Measurements from ENCODE around the gene ADORA2B. TPM values are rescaled to one million over a fixed set of nuclear protein-coding genes. Genes with fewer than 3 reads are reported as not detected.

Gene ADORA2B
- total RNA-seq, 2 donors from 2014 or later = 1.3 to 14.6 TPM

DNA sequence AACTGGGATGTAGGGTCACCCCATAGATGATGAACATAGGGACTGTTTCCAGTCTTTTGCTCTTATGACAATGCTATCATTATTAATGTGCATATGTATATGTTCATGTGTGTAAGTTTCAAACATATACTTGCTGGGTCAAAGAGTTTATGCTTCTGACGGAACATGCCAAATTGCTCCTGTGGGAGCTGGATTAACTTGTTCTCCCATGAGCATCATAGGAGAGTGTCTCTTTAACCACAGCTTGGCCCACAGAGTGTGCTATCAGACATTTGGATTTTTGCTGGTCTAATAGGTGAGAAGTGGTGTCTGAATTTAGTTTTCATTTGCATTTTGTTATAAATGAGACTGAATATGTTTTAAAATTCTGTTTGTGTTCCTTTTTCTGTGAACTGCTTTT, 22.3 kb upstream of the ADORA2B start:
- intact Hi-C loops (cut with DNase I) = no loop called here
- DNase-seq (ENCODE audit: low spot score) = no peak
- H3K9me3 ChIP-seq = no peaks in the 10 kb centered on the region
- no peaks in the 10 kb centered on the region for H3K36me3 ChIP-seq
- H3K27ac ChIP-seq = no peak overlapping the region
- no peak overlapping the region for H3K4me3 ChIP-seq
- 80% methylated on average over 1 of the region's 1 CpG for WGBS
- TF ChIP-seq CTCF (IDR thresholded peaks at IDR 0.05) = no peak
- TF ChIP-seq POLR2A (IDR thresholded peaks at IDR 0.05) = no peak
- TF ChIP-seq POLR2AphosphoS5 (IDR thresholded peaks at IDR 0.05) = no peak
- H3K4me1 ChIP-seq (replicated peaks) = no peaks in the 10 kb centered on the region
- H3K27me3 ChIP-seq (replicated peaks; ENCODE audit: insufficient read depth) = no peaks in the 10 kb centered on the region

GRCh38 chr17:15926039-15926740, 18.7 kb upstream of the ADORA2B start:
- Histone ChIP-seq H3K27me3 (replicated peaks; ENCODE audit: insufficient read depth) (no peaks in the 10 kb centered on the region), H3K4me1 (replicated peaks) (no peaks in the 10 kb centered on the region), H3K27ac (no peak overlapping the region), H3K9me3 (no peaks in the 10 kb centered on the region), H3K36me3 (no peaks in the 10 kb centered on the region), H3K4me3 (no peak overlapping the region)
- intact Hi-C loops (cut with DNase I) = no loop called here
- TF ChIP-seq POLR2AphosphoS5 (IDR thresholded peaks at IDR 0.05) (no peak), POLR2A (IDR thresholded peaks at IDR 0.05) (no peak), CTCF (IDR thresholded peaks at IDR 0.05) (no peak)
- WGBS = 60% methylated on average over 9 of the region's 9 CpGs
- DNase-seq (ENCODE audit: low spot score) = no peak

GRCh38 chr17:15928286-15928785, 16.6 kb upstream of the ADORA2B start:
- Histone ChIP-seq H3K36me3 (no peaks in the 10 kb centered on the region), H3K27ac (no peak overlapping the region), H3K4me1 (replicated peaks) (no peaks in the 10 kb centered on the region), H3K27me3 (replicated peaks; ENCODE audit: insufficient read depth) (no peaks in the 10 kb centered on the region), H3K9me3 (no peaks in the 10 kb centered on the region), H3K4me3 (no peak overlapping the region)
- WGBS = 48% methylated on average over 9 of the region's 9 CpGs
- no peak for DNase-seq (ENCODE audit: low spot score)
- intact Hi-C loops (cut with DNase I) = no loop called here
- TF ChIP-seq CTCF (IDR thresholded peaks at IDR 0.05) = no peak
- no peak for TF ChIP-seq POLR2A (IDR thresholded peaks at IDR 0.05)
- no peak for TF ChIP-seq POLR2AphosphoS5 (IDR thresholded peaks at IDR 0.05)

- DNase-seq (ENCODE audit: low spot score) = no peak
- Histone ChIP-seq H3K36me3 (no peaks in the 10 kb centered on the region), H3K9me3 (no peaks in the 10 kb centered on the region), H3K4me3 (no peak overlapping the region), H3K27me3 (replicated peaks; ENCODE audit: insufficient read depth) (no peaks in the 10 kb centered on the region), H3K4me1 (replicated peaks) (no peaks in the 10 kb centered on the region), H3K27ac (no peak overlapping the region)
- intact Hi-C loops (cut with DNase I) = no loop called here
- 77% methylated on average over 4 of the region's 4 CpGs for WGBS
- TF ChIP-seq CTCF (IDR thresholded peaks at IDR 0.05) = no peak
- TF ChIP-seq POLR2A (IDR thresholded peaks at IDR 0.05) = no peak
- TF ChIP-seq POLR2AphosphoS5 (IDR thresholded peaks at IDR 0.05) = no peak
These were observed 15.0 kb upstream of the ADORA2B start for GRCh38 chr17:15929941-15930340.

- no peak for DNase-seq (ENCODE audit: low spot score)
- 72% methylated on average over 6 of the region's 6 CpGs for WGBS
These were observed 14.5 kb upstream of the ADORA2B start for GRCh38 chr17:15930426-15930825.

More at GRCh38 chr17:15930426-15930825, 14.5 kb upstream of the ADORA2B start:
- Histone ChIP-seq H3K27ac (no peak overlapping the region), H3K36me3 (no peaks in the 10 kb centered on the region), H3K4me1 (replicated peaks) (no peaks in the 10 kb centered on the region), H3K27me3 (replicated peaks; ENCODE audit: insufficient read depth) (no peaks in the 10 kb centered on the region), H3K4me3 (no peak overlapping the region), H3K9me3 (no peaks in the 10 kb centered on the region)
- TF ChIP-seq POLR2AphosphoS5 (IDR thresholded peaks at IDR 0.05) (no peak), CTCF (IDR thresholded peaks at IDR 0.05) (no peak), POLR2A (IDR thresholded peaks at IDR 0.05) (no peak)
- intact Hi-C loops (cut with DNase I) = no loop called here

Data from prostate gland (tissue), 2 donors.